Vagina (tissue), 2 donors: ENCODE results near the gene DLEC1. TPM values are rescaled to one million over a fixed set of nuclear protein-coding genes. Genes with fewer than 3 reads are reported as not detected.
A peak's percentile ranks its signal among the peaks of the same experiment; 100 is the strongest.

Experiments used
- DNase-seq, 2 donors: peaks; one replicate each; pipeline ENCODE4 v3.0.0-alpha.2; 2017; ENCODE audit errors: extremely low spot score in 2 of 2
- H3K27ac ChIP-seq: fragments of 200-600 bp; sonication (generic); one replicate; pipeline ENCODE4 v1.5.1; 2019
- H3K27me3 ChIP-seq: fragments of 200-600 bp; sonication (generic); one replicate; pipeline ENCODE4 v1.5.1; 2019
- H3K36me3 ChIP-seq, 2 donors: fragments of 200-600 bp; sonication (generic); one replicate each; pipeline ENCODE4 v1.5.1; 2017 to 2019
- H3K4me1 ChIP-seq: fragments of 200-600 bp; sonication (generic); one replicate; pipeline ENCODE4 v1.5.1; 2019
- H3K4me3 ChIP-seq, 2 donors: fragments of 200-600 bp; sonication (generic); 1 replicate in 1 of 2; 2 replicates in 1 of 2; pipeline ENCODE4 v1.5.1; 2016 to 2019
- H3K9me3 ChIP-seq: fragments of 200-600 bp; sonication (generic); one replicate; pipeline ENCODE4 v1.5.1; 2019
- POLR2A ChIP-seq, 2 donors: fragments of 450-650 bp; IDR thresholded peaks; one replicate each; pipeline ENCODE4 v1.6.1; 2017; ENCODE audit warnings: antibody characterized with exemption in 2 of 2, mild to moderate bottlenecking in 2 of 2, moderate library complexity in 2 of 2
- POLR2AphosphoS5 ChIP-seq, 2 donors: sonication (generic); formaldehyde crosslinking; IDR thresholded peaks; one replicate each; pipeline ENCODE4 v1.9.0; 2017; ENCODE audit warnings: antibody characterized with exemption in 2 of 2, mild to moderate bottlenecking in 2 of 2, low read depth in 1 of 2; ENCODE audit not compliant: insufficient read depth in 1 of 2
- intact Hi-C: fragments of 100-400 bp; cut with DNase I; formaldehyde crosslinking; loops from one replicate; pipeline ENCODE4 v1.15.1; 2023
- total RNA-seq: library from RNA; depleted of rRNA; stranded (reverse); fragments of >200 nt; gene quantifications from one replicate; pipeline ENCODE4 v1.2.3, GENCODE V29; 2016
- TF ChIP-seq, protein P1 (sequence below), 3 experiments: fragments of 450-650 bp in 2 of 3; fragments of 200-600 bp in 1 of 3; sonication (generic) in 1 of 3; IDR thresholded peaks; one replicate each; pipeline ENCODE4 v1.5.1; 2017 to 2019; ENCODE audit warnings: antibody characterized with exemption in 3 of 3, mild to moderate bottlenecking in 2 of 3, moderate library complexity in 2 of 3

Gene DLEC1
- total RNA-seq, 1 donor from 2014 or later: 0.25 TPM

- no peak overlapping the region for H3K27ac ChIP-seq
- H3K27me3 ChIP-seq: no peaks in the 10 kb centered on the region
- no peak overlapping the region for H3K4me3 ChIP-seq
- DNase-seq: no peak
- TF ChIP-seq POLR2A (IDR thresholded peaks at IDR 0.05): no peak
- TF ChIP-seq, protein P1, sequence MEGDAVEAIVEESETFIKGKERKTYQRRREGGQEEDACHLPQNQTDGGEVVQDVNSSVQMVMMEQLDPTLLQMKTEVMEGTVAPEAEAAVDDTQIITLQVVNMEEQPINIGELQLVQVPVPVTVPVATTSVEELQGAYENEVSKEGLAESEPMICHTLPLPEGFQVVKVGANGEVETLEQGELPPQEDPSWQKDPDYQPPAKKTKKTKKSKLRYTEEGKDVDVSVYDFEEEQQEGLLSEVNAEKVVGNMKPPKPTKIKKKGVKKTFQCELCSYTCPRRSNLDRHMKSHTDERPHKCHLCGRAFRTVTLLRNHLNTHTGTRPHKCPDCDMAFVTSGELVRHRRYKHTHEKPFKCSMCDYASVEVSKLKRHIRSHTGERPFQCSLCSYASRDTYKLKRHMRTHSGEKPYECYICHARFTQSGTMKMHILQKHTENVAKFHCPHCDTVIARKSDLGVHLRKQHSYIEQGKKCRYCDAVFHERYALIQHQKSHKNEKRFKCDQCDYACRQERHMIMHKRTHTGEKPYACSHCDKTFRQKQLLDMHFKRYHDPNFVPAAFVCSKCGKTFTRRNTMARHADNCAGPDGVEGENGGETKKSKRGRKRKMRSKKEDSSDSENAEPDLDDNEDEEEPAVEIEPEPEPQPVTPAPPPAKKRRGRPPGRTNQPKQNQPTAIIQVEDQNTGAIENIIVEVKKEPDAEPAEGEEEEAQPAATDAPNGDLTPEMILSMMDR (IDR thresholded peaks at IDR 0.05): no peak
- TF ChIP-seq POLR2AphosphoS5 (IDR thresholded peaks at IDR 0.05; ENCODE audit: insufficient read depth in 1 of 2, low read depth in 1 of 2): no peak
- no peaks in the 10 kb centered on the region for H3K36me3 ChIP-seq
- intact Hi-C loops: no loop called here
- no peaks in the 10 kb centered on the region for H3K9me3 ChIP-seq
- H3K4me1 ChIP-seq: no peaks in the 10 kb centered on the region
These were observed 51.4 kb downstream of the DLEC1 start for GRCh38 chr3:38090453-38090852.

DNA sequence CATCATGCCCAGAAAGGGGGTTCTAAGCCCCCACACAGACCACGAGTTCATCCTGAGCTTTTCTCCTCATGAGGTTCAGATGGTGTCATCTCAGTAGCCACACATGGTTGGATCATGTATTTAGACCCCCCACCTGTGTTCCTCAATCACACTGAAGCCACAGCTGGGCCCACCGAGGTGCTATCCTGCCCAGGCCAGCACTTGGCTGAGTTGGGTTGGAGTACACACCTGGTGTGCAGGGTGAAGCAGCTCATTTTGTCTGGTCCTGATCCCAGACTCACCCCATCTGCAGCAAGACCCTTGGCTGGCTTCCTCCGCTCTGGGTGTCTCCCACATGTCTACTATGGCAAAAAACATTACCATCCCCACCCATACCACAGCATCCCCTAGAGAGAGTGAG, 56.0 kb downstream of the DLEC1 start:
- Histone ChIP-seq H3K27ac (no peak overlapping the region), H3K4me3 (no peak overlapping the region), H3K9me3 (no peaks in the 10 kb centered on the region), H3K27me3 (no peaks in the 10 kb centered on the region), H3K36me3 (no peaks in the 10 kb centered on the region), H3K4me1 (no peaks in the 10 kb centered on the region)
- DNase-seq: peak in 1 of 2 donors; percentile 81
- intact Hi-C loops: no loop called here
- TF ChIP-seq, protein P1 (IDR thresholded peaks at IDR 0.05): no peak
- no peak for TF ChIP-seq POLR2A (IDR thresholded peaks at IDR 0.05)
- no peak for TF ChIP-seq POLR2AphosphoS5 (IDR thresholded peaks at IDR 0.05; ENCODE audit: insufficient read depth in 1 of 2, low read depth in 1 of 2)

- intact Hi-C loops: no loop called here
- no peak overlapping the region for H3K4me3 ChIP-seq
These were observed 56.9 kb downstream of the DLEC1 start for GRCh38 chr3:38095669-38096483.

GRCh38 chr3:38097446-38098375, 58.7 kb downstream of the DLEC1 start:
- TF ChIP-seq, protein P1 (IDR thresholded peaks at IDR 0.05): no peak
- no peak for TF ChIP-seq POLR2A (IDR thresholded peaks at IDR 0.05)
- TF ChIP-seq POLR2AphosphoS5 (IDR thresholded peaks at IDR 0.05; ENCODE audit: insufficient read depth in 1 of 2, low read depth in 1 of 2): no peak
- Histone ChIP-seq H3K4me3 (no peak overlapping the region), H3K4me1 (no peaks in the 10 kb centered on the region), H3K27ac (no peak overlapping the region), H3K27me3 (no peaks in the 10 kb centered on the region), H3K9me3 (no peaks in the 10 kb centered on the region), H3K36me3 (no peaks in the 10 kb centered on the region)
- intact Hi-C loops: no loop called here
- peak in 1 of 2 donors; percentile 75 for DNase-seq

More at GRCh38 chr3:38095669-38096483, 56.9 kb downstream of the DLEC1 start:
- Histone ChIP-seq H3K4me1 (no peaks in the 10 kb centered on the region), H3K27me3 (no peaks in the 10 kb centered on the region), H3K27ac (no peak overlapping the region), H3K36me3 (no peaks in the 10 kb centered on the region), H3K9me3 (no peaks in the 10 kb centered on the region)
- no peak for DNase-seq
- TF ChIP-seq, protein P1 (IDR thresholded peaks at IDR 0.05): no peak
- TF ChIP-seq POLR2A (IDR thresholded peaks at IDR 0.05) (no peak), POLR2AphosphoS5 (IDR thresholded peaks at IDR 0.05; ENCODE audit: insufficient read depth in 1 of 2, low read depth in 1 of 2) (no peak)
